Placental pericyte (primary cell): Measurements from ENCODE around the gene SLC25A23. TPM values are rescaled to one million over a fixed set of nuclear protein-coding genes. Genes with fewer than 3 reads are reported as not detected.

ENCODE experiments used
- small RNA-seq: library from RNA; depleted of rRNA; stranded (forward); fragments of <200 nt; gene quantifications from one replicate; pipeline ENCODE3, GENCODE V24; 2012; ENCODE audit warnings: low replicate concordance
- total RNA-seq: library from RNA; depleted of rRNA; stranded (reverse); fragments of >200 nt; gene quantifications from 2 replicates; pipeline ENCODE4 v1.2.3, GENCODE V29; 2012

SLC25A23 gene
- 16.3 and 35.7 TPM in 2 replicates for total RNA-seq

GRCh38 chr19:6459262-6460098 is at the start of gene SLC25A23:
SLC25A23 (minus strand) TSS chr19:6459792; CDS start chr19:6459628, 164 bp downstream.

GRCh38 chr19:6501740-6502648 is 42.4 kb upstream of the SLC25A23 start, which contains the start of gene TUBB4A:
TUBB4A (minus strand) TSS chr19:6502309; CDS start chr19:6502212, 97 bp downstream.

GRCh38 chr19:6481541-6482342 is 22.1 kb upstream of the SLC25A23 start, which contains the start of gene DENND1C:
DENND1C (minus strand) TSS chr19:6481787; CDS start chr19:6481695, 92 bp downstream.

GRCh38 chr19:6464070-6464873 is 4.7 kb upstream of the SLC25A23 start, which contains the start of gene CRB3:
CRB3 (plus strand) TSS chr19:6464271; CDS start chr19:6464702, 431 bp downstream.

GRCh38 chr19:6433663-6434062 is 25.9 kb downstream of the SLC25A23 start, which contains the start of gene SLC25A41:
SLC25A41 (minus strand) TSS chr19:6433763; CDS start chr19:6433693, 70 bp downstream.

GRCh38 chr19:6424195-6424938 is 35.2 kb downstream of the SLC25A23 start, which contains the start of gene KHSRP:
KHSRP (minus strand) TSS chr19:6424811; CDS start chr19:6424701, 110 bp downstream.

GRCh38 chr19:6393074-6393982 is 66.3 kb downstream of the SLC25A23 start, which contains the start of gene GTF2F1:
GTF2F1 (minus strand) TSS chr19:6393164; CDS start chr19:6392995, 169 bp downstream.

Small RNA genes lying within 50 kb of the gene (small RNA-seq; reads per million reads assigned to genes)
- gene AC010503.2 (not detected), gene MIR6790 (not detected)

Other genes with a start within 250 kb of the SLC25A23 start
- gene MLLT1, start 179.8 kb downstream of the SLC25A23 start, total RNA-seq = 14.6 and 18.6 TPM in 2 replicates
- gene ACER1, start 126.2 kb downstream of the SLC25A23 start, total RNA-seq = not detected in 2 replicates
- gene CLPP, start 98.3 kb downstream of the SLC25A23 start, total RNA-seq = 67.3 and 84.5 TPM in 2 replicates
- 31.1 and 45.7 TPM in 2 replicates for gene ALKBH7, start 87.0 kb downstream of the SLC25A23 start, total RNA-seq
- 0.43 and 0.88 TPM in 2 replicates for gene PSPN, start 83.9 kb downstream of the SLC25A23 start, total RNA-seq
- gene GTF2F1, start 66.6 kb downstream of the SLC25A23 start, total RNA-seq = 46.2 and 107 TPM in 2 replicates
- gene KHSRP, start 35.0 kb downstream of the SLC25A23 start, total RNA-seq = 81.2 and 189 TPM in 2 replicates
- under 0.01 TPM in 1 of 2 replicates, not detected in the other for gene SLC25A41, start 26.0 kb downstream of the SLC25A23 start, total RNA-seq
- gene CRB3, start 4.5 kb upstream of the SLC25A23 start, total RNA-seq = not detected in 2 replicates
- gene DENND1C, start 22.0 kb upstream of the SLC25A23 start, total RNA-seq = not detected in 2 replicates
- not detected in 2 replicates for gene TUBB4A, start 42.5 kb upstream of the SLC25A23 start, total RNA-seq
- 0.29 TPM in 1 of 2 replicates, not detected in the other for gene TNFSF9, start 71.2 kb upstream of the SLC25A23 start, total RNA-seq
- 0.29 TPM in 1 of 2 replicates, not detected in the other for gene CD70, start 131.4 kb upstream of the SLC25A23 start, total RNA-seq
- gene TNFSF14, start 210.4 kb upstream of the SLC25A23 start, total RNA-seq = 0.14 and 0.22 TPM in 2 replicates